ENCODE results near the gene MAGI1.

The MAGI1 gene

GRCh38 chr3:65478551-65479500 lies 559.9 kb downstream of the MAGI1 start:
- H3K4me1 Mint-ChIP-seq (ENCODE audit: low read depth): no peaks in the 10 kb centered on the region
- H3K27ac Mint-ChIP-seq: no peak overlapping the region
- H3K27me3 Mint-ChIP-seq: no peaks in the 10 kb centered on the region
- H3K36me3 Mint-ChIP-seq (ENCODE audit: low read depth): no peaks in the 10 kb centered on the region
- no peak overlapping the region for H3K4me3 Mint-ChIP-seq
- intact Hi-C loops (cut with micrococcal nuclease): no loop called here
- H3K9me3 Mint-ChIP-seq: no peaks in the 10 kb centered on the region

GRCh38 chr3:65473736-65474135 lies 565.0 kb downstream of the MAGI1 start:
- Mint-ChIP-seq H3K4me3 (no peak overlapping the region), H3K36me3 (ENCODE audit: low read depth) (no peaks in the 10 kb centered on the region), H3K9me3 (no peaks in the 10 kb centered on the region), H3K27me3 (no peaks in the 10 kb centered on the region), H3K4me1 (ENCODE audit: low read depth) (no peaks in the 10 kb centered on the region), H3K27ac (no peak overlapping the region)
- intact Hi-C loops (cut with micrococcal nuclease): no loop called here

GRCh38 chr3:65472501-65472900 lies 566.2 kb downstream of the MAGI1 start:
- intact Hi-C loops (cut with micrococcal nuclease): no loop called here
- Mint-ChIP-seq H3K36me3 (ENCODE audit: low read depth) (no peaks in the 10 kb centered on the region), H3K27me3 (no peaks in the 10 kb centered on the region), H3K4me3 (no peak overlapping the region), H3K27ac (no peak overlapping the region), H3K4me1 (ENCODE audit: low read depth) (no peaks in the 10 kb centered on the region), H3K9me3 (no peaks in the 10 kb centered on the region)

GRCh38 chr3:65466300-65466988 lies 572.3 kb downstream of the MAGI1 start:
- H3K36me3 Mint-ChIP-seq (ENCODE audit: low read depth): no peaks in the 10 kb centered on the region
- H3K27me3 Mint-ChIP-seq: no peaks in the 10 kb centered on the region
- H3K4me1 Mint-ChIP-seq (ENCODE audit: low read depth): no peaks in the 10 kb centered on the region
- no peak overlapping the region for H3K4me3 Mint-ChIP-seq
- H3K27ac Mint-ChIP-seq: no peak overlapping the region
- intact Hi-C loops (cut with micrococcal nuclease): no loop called here
- H3K9me3 Mint-ChIP-seq: peaks cover 6% of the 10 kb centered on the region

GRCh38 chr3:65449841-65450428 lies 588.8 kb downstream of the MAGI1 start:
- H3K9me3 Mint-ChIP-seq: no peaks in the 10 kb centered on the region
- no peaks in the 10 kb centered on the region for H3K4me1 Mint-ChIP-seq (ENCODE audit: low read depth)
- H3K27me3 Mint-ChIP-seq: no peaks in the 10 kb centered on the region
- H3K27ac Mint-ChIP-seq: no peak overlapping the region
- H3K36me3 Mint-ChIP-seq (ENCODE audit: low read depth): no peaks in the 10 kb centered on the region
- intact Hi-C loops (cut with micrococcal nuclease): no loop called here
- no peak overlapping the region for H3K4me3 Mint-ChIP-seq

- H3K27ac Mint-ChIP-seq: no peak overlapping the region
- intact Hi-C loops (cut with micrococcal nuclease): no loop called here
- no peaks in the 10 kb centered on the region for H3K9me3 Mint-ChIP-seq
- H3K36me3 Mint-ChIP-seq (ENCODE audit: low read depth): no peaks in the 10 kb centered on the region
- H3K27me3 Mint-ChIP-seq: no peaks in the 10 kb centered on the region
- no peak overlapping the region for H3K4me3 Mint-ChIP-seq
- no peaks in the 10 kb centered on the region for H3K4me1 Mint-ChIP-seq (ENCODE audit: low read depth)
Observed at GRCh38 chr3:65448120-65448519, 590.6 kb downstream of the MAGI1 start.

- no peaks in the 10 kb centered on the region for H3K36me3 Mint-ChIP-seq (ENCODE audit: low read depth)
- intact Hi-C loops (cut with micrococcal nuclease): no loop called here
- no peak overlapping the region for H3K27ac Mint-ChIP-seq
- no peaks in the 10 kb centered on the region for H3K9me3 Mint-ChIP-seq
- H3K4me1 Mint-ChIP-seq (ENCODE audit: low read depth): no peaks in the 10 kb centered on the region
- no peak overlapping the region for H3K4me3 Mint-ChIP-seq
- no peaks in the 10 kb centered on the region for H3K27me3 Mint-ChIP-seq
Observed at GRCh38 chr3:65445573-65446169, 593.0 kb downstream of the MAGI1 start.

GRCh38 chr3:65444447-65444815 lies 594.3 kb downstream of the MAGI1 start:
- Mint-ChIP-seq H3K9me3 (no peaks in the 10 kb centered on the region), H3K4me1 (ENCODE audit: low read depth) (no peaks in the 10 kb centered on the region), H3K27ac (no peak overlapping the region), H3K4me3 (no peak overlapping the region), H3K27me3 (no peaks in the 10 kb centered on the region), H3K36me3 (ENCODE audit: low read depth) (no peaks in the 10 kb centered on the region)
- intact Hi-C loops (cut with micrococcal nuclease): no loop called here

GRCh38 chr3:65443739-65444446 lies 594.8 kb downstream of the MAGI1 start:
- H3K9me3 Mint-ChIP-seq: no peaks in the 10 kb centered on the region
- H3K27ac Mint-ChIP-seq: no peak overlapping the region
- H3K36me3 Mint-ChIP-seq (ENCODE audit: low read depth): no peaks in the 10 kb centered on the region
- no peak overlapping the region for H3K4me3 Mint-ChIP-seq
- no peaks in the 10 kb centered on the region for H3K27me3 Mint-ChIP-seq
- H3K4me1 Mint-ChIP-seq (ENCODE audit: low read depth): no peaks in the 10 kb centered on the region
- intact Hi-C loops (cut with micrococcal nuclease): no loop called here

GRCh38 chr3:65439641-65440284 lies 599.0 kb downstream of the MAGI1 start:
- H3K36me3 Mint-ChIP-seq (ENCODE audit: low read depth): no peaks in the 10 kb centered on the region
- no peaks in the 10 kb centered on the region for H3K9me3 Mint-ChIP-seq
- intact Hi-C loops (cut with micrococcal nuclease): no loop called here
- H3K4me3 Mint-ChIP-seq: no peak overlapping the region
- no peaks in the 10 kb centered on the region for H3K27me3 Mint-ChIP-seq
- no peak overlapping the region for H3K27ac Mint-ChIP-seq
- no peaks in the 10 kb centered on the region for H3K4me1 Mint-ChIP-seq (ENCODE audit: low read depth)

GRCh38 chr3:65438612-65439011 lies 600.1 kb downstream of the MAGI1 start:
- H3K4me1 Mint-ChIP-seq (ENCODE audit: low read depth): no peaks in the 10 kb centered on the region
- no peaks in the 10 kb centered on the region for H3K9me3 Mint-ChIP-seq
- H3K4me3 Mint-ChIP-seq: no peak overlapping the region
- no peaks in the 10 kb centered on the region for H3K36me3 Mint-ChIP-seq (ENCODE audit: low read depth)
- intact Hi-C loops (cut with micrococcal nuclease): no loop called here
- H3K27me3 Mint-ChIP-seq: no peaks in the 10 kb centered on the region
- H3K27ac Mint-ChIP-seq: no peak overlapping the region

GRCh38 chr3:65438096-65438495 lies 600.6 kb downstream of the MAGI1 start:
- Mint-ChIP-seq H3K4me3 (no peak overlapping the region), H3K9me3 (no peaks in the 10 kb centered on the region), H3K4me1 (ENCODE audit: low read depth) (no peaks in the 10 kb centered on the region), H3K36me3 (ENCODE audit: low read depth) (no peaks in the 10 kb centered on the region), H3K27ac (no peak overlapping the region), H3K27me3 (no peaks in the 10 kb centered on the region)
- intact Hi-C loops (cut with micrococcal nuclease): no loop called here

GRCh38 chr3:65436580-65436979 lies 602.1 kb downstream of the MAGI1 start:
- no peaks in the 10 kb centered on the region for H3K4me1 Mint-ChIP-seq (ENCODE audit: low read depth)
- intact Hi-C loops (cut with micrococcal nuclease): no loop called here
- H3K4me3 Mint-ChIP-seq: no peak overlapping the region
- no peaks in the 10 kb centered on the region for H3K9me3 Mint-ChIP-seq
- H3K36me3 Mint-ChIP-seq (ENCODE audit: low read depth): no peaks in the 10 kb centered on the region
- no peaks in the 10 kb centered on the region for H3K27me3 Mint-ChIP-seq
- H3K27ac Mint-ChIP-seq: no peak overlapping the region
